Ishikawa (cell line): Measurements from ENCODE around the gene DHX30.

ENCODE experiments used
- EGR1 ChIP-seq: IDR thresholded peaks from 2 replicates; pipeline ENCODE4 v1.6.1; 2012
- EP300 ChIP-seq: IDR thresholded peaks from 2 replicates; pipeline ENCODE4 v1.6.1; 2012; ENCODE audit warnings: borderline replicate concordance
- MAX ChIP-seq: IDR thresholded peaks from 2 replicates; pipeline ENCODE4 v1.6.1; 2012
- TEAD4 ChIP-seq: IDR thresholded peaks from 2 replicates; pipeline ENCODE4 v1.6.1; 2012
- YY1 ChIP-seq: IDR thresholded peaks from 2 replicates; pipeline ENCODE4 v1.6.1; 2012; ENCODE audit warnings: low read depth

GRCh38 chr3:47836986-47837385, 34.0 kb downstream of the DHX30 start:
- TF ChIP-seq TEAD4 = no peak
- no peak for TF ChIP-seq MAX
- no peak for TF ChIP-seq EP300
- TF ChIP-seq YY1 = no peak
- no peak for TF ChIP-seq EGR1
